H9 (cell line): ENCODE data around the gene BCKDHB. TPM values are rescaled to one million over a fixed set of nuclear protein-coding genes. Genes with fewer than 3 reads are reported as not detected.

Experiments
- DNase-seq: peaks from one replicate; pipeline ENCODE4 v3.0.0-alpha.2; 2017
- H2AFZ ChIP-seq: one replicate; pipeline ENCODE4 v1.6.1; 2013; ENCODE audit warnings: mild to moderate bottlenecking, low read length, control low read depth, moderate library complexity
- H2AK5ac ChIP-seq: 2 replicates; pipeline ENCODE4 v1.6.1; 2013; ENCODE audit warnings: low read length, control low read depth, mixed read lengths; ENCODE audit not compliant: insufficient read length
- H2BK120ac ChIP-seq: one replicate; pipeline ENCODE4 v1.6.1; 2013; ENCODE audit warnings: low read depth, mild to moderate bottlenecking, low read length, control low read depth, inconsistent platforms; ENCODE audit not compliant: poor library complexity, severe bottlenecking
- H2BK12ac ChIP-seq: 2 replicates; pipeline ENCODE4 v1.6.1; 2013; ENCODE audit warnings: low read length, control low read depth, mixed read lengths, low read depth; ENCODE audit not compliant: insufficient read length
- H2BK15ac ChIP-seq: 2 replicates; pipeline ENCODE4 v1.6.1; 2013; ENCODE audit warnings: low read depth, low read length, control low read depth
- H2BK20ac ChIP-seq: one replicate; pipeline ENCODE4 v1.6.1; 2013; ENCODE audit warnings: low read depth, mild to moderate bottlenecking, low read length, control low read depth, inconsistent platforms; ENCODE audit not compliant: poor library complexity, severe bottlenecking
- H2BK5ac ChIP-seq: 2 replicates; pipeline ENCODE4 v1.6.1; 2013; ENCODE audit warnings: low read length, control low read depth, mixed read lengths; ENCODE audit not compliant: insufficient read length
- H3K14ac ChIP-seq: 2 replicates; pipeline ENCODE4 v1.6.1; 2013; ENCODE audit warnings: low read length, control low read depth; ENCODE audit not compliant: insufficient read depth
- H3K18ac ChIP-seq: 2 replicates; pipeline ENCODE4 v1.6.1; 2013; ENCODE audit warnings: low read depth, mild to moderate bottlenecking, mixed read lengths, low read length, control low read depth; ENCODE audit not compliant: insufficient read length
- H3K23ac ChIP-seq: 2 replicates; pipeline ENCODE4 v1.6.1; 2013; ENCODE audit warnings: low read length, control low read depth, mixed read lengths, low read depth; ENCODE audit not compliant: insufficient read length
- H3K23me2 ChIP-seq: 2 replicates; pipeline ENCODE4 v1.6.1; 2013; ENCODE audit warnings: low read depth, mild to moderate bottlenecking, mixed read lengths, low read length, control low read depth; ENCODE audit not compliant: insufficient read length, poor library complexity, severe bottlenecking
- H3K27ac ChIP-seq: 2 replicates; pipeline ENCODE4 v1.5.1; 2013; ENCODE audit warnings: low read length, control low read depth, mixed read lengths, low read depth; ENCODE audit not compliant: insufficient read length
- H3K27me3 ChIP-seq: 2 replicates; pipeline ENCODE4 v1.6.1; 2013; ENCODE audit warnings: low read length, control low read depth, inconsistent platforms; ENCODE audit not compliant: insufficient read depth
- H3K4ac ChIP-seq: 2 replicates; pipeline ENCODE4 v1.6.1; 2013; ENCODE audit warnings: low read depth, mild to moderate bottlenecking, control low read depth, inconsistent platforms, low read length, moderate library complexity
- H3K4me1 ChIP-seq: 2 replicates; pipeline ENCODE4 v1.6.1; 2013; ENCODE audit warnings: low read length, control low read depth, inconsistent platforms; ENCODE audit not compliant: insufficient read depth
- H3K4me2 ChIP-seq: 2 replicates; pipeline ENCODE4 v1.6.1; 2013; ENCODE audit warnings: low read length, control low read depth, mixed read lengths; ENCODE audit not compliant: insufficient read length, insufficient read depth
- H3K56ac ChIP-seq: 2 replicates; pipeline ENCODE4 v1.6.1; 2013; ENCODE audit warnings: low read depth, mild to moderate bottlenecking, mixed read lengths, low read length, control low read depth; ENCODE audit not compliant: insufficient read length
- H3K79me1 ChIP-seq: 2 replicates; pipeline ENCODE4 v1.6.1; 2013; ENCODE audit warnings: low read depth, mild to moderate bottlenecking, moderate library complexity, low read length, control low read depth, inconsistent platforms; ENCODE audit not compliant: insufficient read depth, poor library complexity, severe bottlenecking
- H3K79me2 ChIP-seq: 2 replicates; pipeline ENCODE4 v1.6.1; 2013; ENCODE audit warnings: low read length, control low read depth, inconsistent platforms; ENCODE audit not compliant: insufficient read depth
- H3K9ac ChIP-seq: 2 replicates; pipeline ENCODE4 v1.6.1; 2013; ENCODE audit warnings: low read length, control low read depth, mixed read lengths; ENCODE audit not compliant: insufficient read length; ENCODE audit errors: extremely low read depth
- H3K9me3 ChIP-seq: one replicate; pipeline ENCODE4 v1.6.1; 2013; ENCODE audit warnings: low read depth, low read length, inconsistent platforms; ENCODE audit not compliant: control insufficient read depth
- H3T11ph ChIP-seq: one replicate; pipeline ENCODE4 v1.6.1; 2013; ENCODE audit warnings: mild to moderate bottlenecking, low read length, control low read depth, inconsistent platforms
- H4K20me1 ChIP-seq: one replicate; pipeline ENCODE4 v1.6.1; 2013; ENCODE audit not compliant: control insufficient read depth, insufficient read length, insufficient read depth
- H4K5ac ChIP-seq: 2 replicates; pipeline ENCODE4 v1.6.1; 2013; ENCODE audit warnings: low read depth, mild to moderate bottlenecking, mixed read lengths, low read length, control low read depth; ENCODE audit not compliant: insufficient read length
- H4K8ac ChIP-seq: replicated peaks from 2 replicates; pipeline ENCODE4 v1.6.1; 2013; ENCODE audit warnings: low read length, control low read depth, mixed read lengths, low read depth; ENCODE audit not compliant: insufficient read length
- H4K91ac ChIP-seq: 2 replicates; pipeline ENCODE4 v1.6.1; 2013; ENCODE audit warnings: low read depth, mild to moderate bottlenecking, moderate library complexity, mixed read lengths, low read length, control low read depth; ENCODE audit not compliant: insufficient read length
- H3K27ac Mint-ChIP-seq, 3 experiments: 2 replicates in 2 of 3; 3 replicates in 1 of 3; pipeline ENCODE4 v1.8.0; 2020 to 2021; ENCODE audit warnings: mixed read lengths in 3 of 3, mild to moderate bottlenecking in 1 of 3, moderate library complexity in 1 of 3
- H3K27me3 Mint-ChIP-seq: 2 replicates; pipeline ENCODE4 v1.8.0; 2021; ENCODE audit warnings: low read depth, mild to moderate bottlenecking, moderate library complexity, mixed read lengths
- H3K36me3 Mint-ChIP-seq, 3 experiments: 2 replicates in 2 of 3; 3 replicates in 1 of 3; pipeline ENCODE4 v1.8.0; 2020 to 2021; ENCODE audit warnings: low read depth in 3 of 3, mixed read lengths in 3 of 3; ENCODE audit not compliant: insufficient read depth in 1 of 3
- H3K4me1 Mint-ChIP-seq, 2 experiments: 2 replicates each; pipeline ENCODE4 v1.8.0; 2020; ENCODE audit warnings: mixed read lengths in 2 of 2
- H3K4me3 Mint-ChIP-seq, 2 experiments: 2 replicates in 1 of 2; 3 replicates in 1 of 2; pipeline ENCODE4 v1.8.0; 2020 to 2021; ENCODE audit warnings: mild to moderate bottlenecking in 2 of 2, mixed read lengths in 2 of 2, moderate library complexity in 1 of 2
- H3K9me3 Mint-ChIP-seq, 2 experiments: 2 replicates in 1 of 2; 3 replicates in 1 of 2; pipeline ENCODE4 v1.8.0; 2020; ENCODE audit warnings: mild to moderate bottlenecking in 2 of 2, mixed read lengths in 2 of 2, moderate library complexity in 1 of 2
- WGBS: extraction: QIAGEN DNeasy Blood & Tissue Kit; methylation state at CpG from one replicate; pipeline ENCODE4 v1.1.7; 2013; ENCODE audit warnings: missing lambda C conversion rate, low lambda C conversion rate, mixed read lengths; ENCODE audit not compliant: insufficient read length; ENCODE audit errors: extremely low coverage; 5-methylcytosine and 5-hydroxymethylcytosine counted together
- total RNA-seq: library from RNA; stranded (reverse); gene quantifications from 2 replicates; pipeline ENCODE4 v1.2.1, GENCODE V29; 2021
- TF ChIP-seq, protein P1 (sequence below): fragments of 200-600 bp; sonication (generic); conservative IDR thresholded peaks from 3 replicates; pipeline ENCODE4 v1.8.0; 2021; ENCODE audit warnings: antibody characterized with exemption, mild to moderate bottlenecking

BCKDHB gene
- total RNA-seq, 1 experiment from 2014 or later = 26.6 TPM

DNA sequence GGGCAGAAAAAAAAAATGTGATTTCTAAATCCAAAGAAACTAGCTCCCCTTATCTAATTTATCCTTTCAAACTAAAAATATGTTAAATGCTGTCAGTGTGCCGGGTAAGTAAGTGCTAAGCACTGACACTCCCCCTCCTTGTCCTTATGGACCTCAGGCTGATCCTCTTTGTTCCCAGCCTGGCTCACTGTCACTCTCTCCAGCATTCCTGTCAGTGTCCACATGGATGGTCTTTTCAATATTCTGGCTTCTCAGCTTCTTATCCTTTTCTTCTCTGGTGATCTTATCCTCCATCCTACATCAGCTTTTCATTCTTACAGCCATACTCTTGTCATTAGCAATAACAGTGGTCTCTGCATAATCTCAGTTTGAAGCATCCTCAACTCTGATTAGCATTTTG lies 55.0 kb downstream of the BCKDHB start:
- H3K79me2 ChIP-seq = no peaks in the 10 kb centered on the region

More for the DNA sequence above, 55.0 kb downstream of the BCKDHB start:
- WGBS = no CpG with 5 or more reads among the region's 1 CpG
- Histone ChIP-seq H3K23ac (no peak overlapping the region), H3K4ac (no peak overlapping the region), H4K20me1 (no peaks in the 10 kb centered on the region), H3K23me2 (no peaks in the 10 kb centered on the region), H3K4me1 (no peaks in the 10 kb centered on the region), H4K91ac (no peak overlapping the region), H2BK120ac (no peak overlapping the region), H2AK5ac (no peak overlapping the region), H3T11ph (no peak overlapping the region), H4K8ac (no peak overlapping the region), H4K5ac (no peak overlapping the region), H3K9ac (no peak overlapping the region), H3K27me3 (no peaks in the 10 kb centered on the region), H2BK15ac (no peak overlapping the region), H3K4me2 (no peak overlapping the region), H2BK12ac (no peak overlapping the region), H2BK20ac (no peak overlapping the region), H3K56ac (no peak overlapping the region), H3K14ac (no peak overlapping the region), H2BK5ac (no peak overlapping the region), H3K79me1 (no peaks in the 10 kb centered on the region), H3K27ac (no peak overlapping the region), H3K18ac (no peak overlapping the region), H3K9me3 (no peaks in the 10 kb centered on the region), H2AFZ (no peak overlapping the region)
- Mint-ChIP-seq H3K4me1 (no peaks in the 10 kb centered on the region; a peak in 1 of 4 replicates), H3K27ac (no peak overlapping the region), H3K36me3 (no peaks in the 10 kb centered on the region), H3K9me3 (no peaks in the 10 kb centered on the region), H3K27me3 (no peaks in the 10 kb centered on the region), H3K4me3 (no peak overlapping the region)
- TF ChIP-seq, protein P1, sequence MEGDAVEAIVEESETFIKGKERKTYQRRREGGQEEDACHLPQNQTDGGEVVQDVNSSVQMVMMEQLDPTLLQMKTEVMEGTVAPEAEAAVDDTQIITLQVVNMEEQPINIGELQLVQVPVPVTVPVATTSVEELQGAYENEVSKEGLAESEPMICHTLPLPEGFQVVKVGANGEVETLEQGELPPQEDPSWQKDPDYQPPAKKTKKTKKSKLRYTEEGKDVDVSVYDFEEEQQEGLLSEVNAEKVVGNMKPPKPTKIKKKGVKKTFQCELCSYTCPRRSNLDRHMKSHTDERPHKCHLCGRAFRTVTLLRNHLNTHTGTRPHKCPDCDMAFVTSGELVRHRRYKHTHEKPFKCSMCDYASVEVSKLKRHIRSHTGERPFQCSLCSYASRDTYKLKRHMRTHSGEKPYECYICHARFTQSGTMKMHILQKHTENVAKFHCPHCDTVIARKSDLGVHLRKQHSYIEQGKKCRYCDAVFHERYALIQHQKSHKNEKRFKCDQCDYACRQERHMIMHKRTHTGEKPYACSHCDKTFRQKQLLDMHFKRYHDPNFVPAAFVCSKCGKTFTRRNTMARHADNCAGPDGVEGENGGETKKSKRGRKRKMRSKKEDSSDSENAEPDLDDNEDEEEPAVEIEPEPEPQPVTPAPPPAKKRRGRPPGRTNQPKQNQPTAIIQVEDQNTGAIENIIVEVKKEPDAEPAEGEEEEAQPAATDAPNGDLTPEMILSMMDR = no peak
- no peak for DNase-seq
